HCT116 (cell line): ENCODE measurements around the gene TIMM29. TPM values are rescaled to one million over a fixed set of nuclear protein-coding genes. Genes with fewer than 3 reads are reported as not detected.

Experiments used
- ATAC-seq: fragments of 200-7000 bp; cut with Tn5 transposase; 2 replicates; pipeline ENCODE4 v1.9.1; 2020; ENCODE audit warnings: mild to moderate bottlenecking, moderate library complexity
- BruUV-seq: library from RNA; stranded (reverse); fragments of 400-500 nt; replicated peaks from 2 replicates; lab custom pipeline; 2021; lab: Mats Ljungman, UMichigan
- CTCF ChIA-PET: fragments of 300-600 bp; sonication (Branson Sonifier 250); formaldehyde crosslinking; loops from one replicate; lab custom pipeline; 2021; ENCODE audit warnings: antibody characterized with exemption; lab: Charles Lee
- POLR2A ChIA-PET: fragments of 300-600, 350-600 bp; sonication (Branson Sonifier 250); formaldehyde crosslinking; loops from one replicate; lab custom pipeline; 2021; ENCODE audit warnings: antibody characterized with exemption; lab: Charles Lee
- RAD21 ChIA-PET, 2 experiments: fragments of 300-600 bp; sonication (Branson Sonifier 250); formaldehyde crosslinking; loops; one replicate each; lab custom pipeline; 2023; ENCODE audit warnings: low total read pairs in 2 of 2; ENCODE audit not compliant: uncharacterized antibody in 2 of 2, unreplicated experiment in 2 of 2, low non-redundant PET in 1 of 2; lab: Charles Lee
- DNase-seq: peaks from one replicate; pipeline ENCODE4 v3.0.0-alpha.2; 2010; ENCODE audit warnings: low read depth, low spot score
- H2AFZ ChIP-seq: fragments of 200-600 bp; shearing (Covaris generic), sonication (generic); 2 replicates; pipeline ENCODE4 v1.6.1; 2017; ENCODE audit warnings: low read depth, mixed run types, mixed read lengths, antibody characterized with exemption, low read length; ENCODE audit not compliant: poor library complexity, severe bottlenecking
- H3K27ac ChIP-seq: 2 replicates; pipeline ENCODE4 v1.5.1; 2012; ENCODE audit warnings: low read depth, low read length
- H3K27me3 ChIP-seq: fragments of 200-600 bp; sonication (generic); 2 replicates; pipeline ENCODE4 v1.6.1; 2016; ENCODE audit warnings: mixed run types, low read length, mixed read lengths; ENCODE audit not compliant: insufficient read depth
- H3K36me3 ChIP-seq, 2 experiments: fragments of 200-500 bp in 1 of 2; fragments of 200-600 bp in 1 of 2; sonication (Bioruptor generic) in 1 of 2; sonication (generic) in 1 of 2; 2 replicates each; pipeline versions ENCODE4 v1.5.1 to v1.6.1; 2014 to 2016; ENCODE audit warnings: low read length in 2 of 2, inconsistent platforms in 1 of 2, mixed read lengths in 1 of 2, mixed run types in 1 of 2; ENCODE audit not compliant: insufficient read depth in 2 of 2, control insufficient read depth in 1 of 2
- H3K4me1 ChIP-seq, 2 experiments: fragments of 200-600 bp in 1 of 2; sonication (generic) in 1 of 2; 2 replicates each; pipeline versions ENCODE4 v1.5.1 to v1.6.1; 2012 to 2017; ENCODE audit warnings: low read length in 2 of 2, inconsistent platforms in 1 of 2, mild to moderate bottlenecking in 1 of 2, mixed read lengths in 1 of 2, mixed run types in 1 of 2, moderate library complexity in 1 of 2; ENCODE audit not compliant: insufficient read depth in 2 of 2, control insufficient read depth in 1 of 2
- H3K4me2 ChIP-seq: fragments of 200-600 bp; sonication (generic); 2 replicates; pipeline ENCODE4 v1.6.1; 2017; ENCODE audit warnings: mixed run types, low read length, mixed read lengths
- H3K4me3 ChIP-seq, 2 experiments: fragments of 200-600 bp in 1 of 2; sonication (generic) in 1 of 2; replicated peaks in 1 of 2; 2 replicates each; pipeline ENCODE4 v1.5.1; 2011 to 2016; ENCODE audit warnings: low read length in 2 of 2, control low read depth in 1 of 2, low read depth in 1 of 2, mild to moderate bottlenecking in 1 of 2, mixed read lengths in 1 of 2, mixed run types in 1 of 2
- H3K79me2 ChIP-seq: fragments of 200-600 bp; sonication (generic); 2 replicates; pipeline ENCODE4 v1.6.1; 2017; ENCODE audit warnings: mild to moderate bottlenecking, mixed run types, low read length, moderate library complexity, mixed read lengths; ENCODE audit not compliant: insufficient read depth
- H3K9ac ChIP-seq: fragments of 200-600 bp; sonication (generic); 2 replicates; pipeline ENCODE4 v1.6.1; 2016; ENCODE audit warnings: low read length, mixed read lengths
- H3K9me2 ChIP-seq: fragments of 200-600 bp; sonication (generic), shearing (Covaris generic); 2 replicates; pipeline ENCODE4 v1.6.1; 2017; ENCODE audit warnings: mixed run types, mild to moderate bottlenecking, moderate library complexity; ENCODE audit not compliant: insufficient read depth
- H3K9me3 ChIP-seq, 2 experiments: fragments of 200-500 bp in 1 of 2; fragments of 200-600 bp in 1 of 2; sonication (Bioruptor generic) in 1 of 2; sonication (generic) in 1 of 2; 2 replicates each; pipeline ENCODE4 v1.6.1; 2014 to 2017; ENCODE audit warnings: low read length in 2 of 2, mixed read lengths in 2 of 2, inconsistent platforms in 1 of 2, low read depth in 1 of 2, mild to moderate bottlenecking in 1 of 2, mixed run types in 1 of 2, moderate library complexity in 1 of 2; ENCODE audit not compliant: control insufficient read depth in 1 of 2, insufficient read depth in 1 of 2
- H4K20me1 ChIP-seq: fragments of 200-600 bp; sonication (generic), shearing (Covaris generic); 2 replicates; pipeline ENCODE4 v1.6.1; 2017; ENCODE audit warnings: mixed run types, mild to moderate bottlenecking, moderate library complexity; ENCODE audit not compliant: insufficient read depth
- CEBPB ChIP-seq: IDR thresholded peaks from 2 replicates; pipeline ENCODE4 v1.6.1; 2012; ENCODE audit warnings: low read depth
- EGR1 ChIP-seq: IDR thresholded peaks from 2 replicates; pipeline ENCODE4 v1.6.1; 2012; ENCODE audit warnings: low read depth
- EZH2phosphoT487 ChIP-seq: fragments of 200-600 bp; IDR thresholded peaks from 2 replicates; pipeline ENCODE4 v1.6.1; 2018; ENCODE audit warnings: antibody characterized with exemption, borderline replicate concordance
- FOSL1 ChIP-seq: IDR thresholded peaks from 2 replicates; pipeline ENCODE4 v1.6.1; 2012; ENCODE audit warnings: low read depth
- POLR2A ChIP-seq: IDR thresholded peaks from 2 replicates; pipeline ENCODE4 v1.7.0; 2011; ENCODE audit warnings: borderline replicate concordance; ENCODE audit not compliant: insufficient read depth, insufficient read length; ENCODE audit errors: extremely low read depth
- POLR2AphosphoS5 ChIP-seq: IDR thresholded peaks from 2 replicates; pipeline ENCODE4 v1.6.1; 2011; ENCODE audit warnings: mild to moderate bottlenecking, low read depth, low read length, moderate library complexity
- SP1 ChIP-seq: IDR thresholded peaks from 2 replicates; pipeline ENCODE4 v1.6.1; 2012; ENCODE audit warnings: low read depth
- TCF7L2 ChIP-seq: IDR thresholded peaks from 2 replicates; pipeline ENCODE4 v1.7.0; 2011; ENCODE audit warnings: borderline replicate concordance, inconsistent platforms; ENCODE audit not compliant: insufficient read depth, insufficient read length; ENCODE audit errors: extremely low read depth
- ZNF274 ChIP-seq: fragments of 200-500 bp; sonication (Bioruptor generic); IDR thresholded peaks from 2 replicates; pipeline ENCODE4 v1.6.1; 2014; ENCODE audit warnings: mild to moderate bottlenecking, low read depth, low read length, inconsistent platforms
- intact Hi-C: fragments of 100-400 bp; cut with micrococcal nuclease; formaldehyde crosslinking; loops from 2 replicates; pipeline ENCODE4 v1.10.0; 2022
- total RNA-seq: library from RNA; stranded (reverse); gene quantifications from one replicate; pipeline ENCODE4 v1.2.1, GENCODE V29; 2021; ENCODE audit not compliant: unreplicated experiment
- TF ChIP-seq, protein P1 (sequence below): IDR thresholded peaks from 2 replicates; pipeline ENCODE4 v1.6.1; 2012
- TF ChIP-seq, protein P2 (sequence below): IDR thresholded peaks from 2 replicates; pipeline ENCODE4 v1.6.1; 2012; ENCODE audit warnings: low read depth
- TF ChIP-seq, protein P3 (sequence below), 3 experiments: fragments of 200-600 bp in 1 of 3; sonication (generic) in 1 of 3; IDR thresholded peaks in 2 of 3; conservative IDR thresholded peaks in 1 of 3; 2 replicates each; pipeline ENCODE4 v1.5.1; 2012 to 2017; ENCODE audit warnings: low read depth in 2 of 3, low read length in 2 of 3, antibody characterized with exemption in 1 of 3, borderline replicate concordance in 1 of 3, control low read depth in 1 of 3, mild to moderate bottlenecking in 1 of 3, mixed read lengths in 1 of 3, mixed run types in 1 of 3, moderate library complexity in 1 of 3; ENCODE audit not compliant: insufficient read depth in 1 of 3

The TIMM29 gene
- total RNA-seq, 1 experiment from 2014 or later: 20.3 TPM

- ChIA-PET POLR2A (interaction anchor here (0.6 to 1.1 kb wide), 2 partner anchors 19 to 22 kb away, joined by 3 to 7 read pairs; no protein-coding TSS in a partner anchor), CTCF (interaction anchor here (0.6 kb wide), 1 partner anchor 522 kb away, joined by 3 read pairs; no protein-coding TSS in a partner anchor), RAD21 (no interaction called here)
- no peak for TF ChIP-seq POLR2A
- TF ChIP-seq ZNF274: no peak
- TF ChIP-seq FOSL1: no peak
- TF ChIP-seq, protein P1, sequence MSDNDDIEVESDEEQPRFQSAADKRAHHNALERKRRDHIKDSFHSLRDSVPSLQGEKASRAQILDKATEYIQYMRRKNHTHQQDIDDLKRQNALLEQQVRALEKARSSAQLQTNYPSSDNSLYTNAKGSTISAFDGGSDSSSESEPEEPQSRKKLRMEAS: no peak
- 0 out of 2 replicates have a peak, but pooled peaks have one; percentile 4 for TF ChIP-seq POLR2AphosphoS5
- TF ChIP-seq TCF7L2: no peak
- no peak for TF ChIP-seq SP1
- Histone ChIP-seq H2AFZ (no peak overlapping the region), H4K20me1 (peaks cover 9% of the 10 kb centered on the region; the same call in 1 of the 2 replicates), H3K27me3 (no peaks in the 10 kb centered on the region), H3K9me3 (no peaks in the 10 kb centered on the region), H3K4me1 (peaks cover 14 to 39% of the 10 kb centered on the region in 2 experiments; a peak in 3 of 4 replicates), H3K9ac (peak overlapping the region; percentile 89), H3K4me2 (peak overlapping the region; percentile 80), H3K36me3 (peaks cover 3 to 6% of the 10 kb centered on the region in 2 experiments; a peak in 2 of 4 replicates), H3K9me2 (no peaks in the 10 kb centered on the region), H3K27ac (peak overlapping the region; percentile 74), H3K79me2 (peaks cover 50% of the 10 kb centered on the region), H3K4me3 (peak overlapping the region; percentile 66 to 83)
- intact Hi-C loops: no loop called here
- ATAC-seq (peak; percentile 49), DNase-seq (no peak)
- BruUV-seq: no TSS peak
Measured at GRCh38 chr19:10961073-10961860, 32.7 kb downstream of the TIMM29 start.

- peak overlapping the region; percentile 80 for H3K4me2 ChIP-seq
- TF ChIP-seq FOSL1 (no peak), EZH2phosphoT487 (no peak), ZNF274 (no peak), CEBPB (no peak), EGR1 (no peak)
- TF ChIP-seq, protein P2, sequence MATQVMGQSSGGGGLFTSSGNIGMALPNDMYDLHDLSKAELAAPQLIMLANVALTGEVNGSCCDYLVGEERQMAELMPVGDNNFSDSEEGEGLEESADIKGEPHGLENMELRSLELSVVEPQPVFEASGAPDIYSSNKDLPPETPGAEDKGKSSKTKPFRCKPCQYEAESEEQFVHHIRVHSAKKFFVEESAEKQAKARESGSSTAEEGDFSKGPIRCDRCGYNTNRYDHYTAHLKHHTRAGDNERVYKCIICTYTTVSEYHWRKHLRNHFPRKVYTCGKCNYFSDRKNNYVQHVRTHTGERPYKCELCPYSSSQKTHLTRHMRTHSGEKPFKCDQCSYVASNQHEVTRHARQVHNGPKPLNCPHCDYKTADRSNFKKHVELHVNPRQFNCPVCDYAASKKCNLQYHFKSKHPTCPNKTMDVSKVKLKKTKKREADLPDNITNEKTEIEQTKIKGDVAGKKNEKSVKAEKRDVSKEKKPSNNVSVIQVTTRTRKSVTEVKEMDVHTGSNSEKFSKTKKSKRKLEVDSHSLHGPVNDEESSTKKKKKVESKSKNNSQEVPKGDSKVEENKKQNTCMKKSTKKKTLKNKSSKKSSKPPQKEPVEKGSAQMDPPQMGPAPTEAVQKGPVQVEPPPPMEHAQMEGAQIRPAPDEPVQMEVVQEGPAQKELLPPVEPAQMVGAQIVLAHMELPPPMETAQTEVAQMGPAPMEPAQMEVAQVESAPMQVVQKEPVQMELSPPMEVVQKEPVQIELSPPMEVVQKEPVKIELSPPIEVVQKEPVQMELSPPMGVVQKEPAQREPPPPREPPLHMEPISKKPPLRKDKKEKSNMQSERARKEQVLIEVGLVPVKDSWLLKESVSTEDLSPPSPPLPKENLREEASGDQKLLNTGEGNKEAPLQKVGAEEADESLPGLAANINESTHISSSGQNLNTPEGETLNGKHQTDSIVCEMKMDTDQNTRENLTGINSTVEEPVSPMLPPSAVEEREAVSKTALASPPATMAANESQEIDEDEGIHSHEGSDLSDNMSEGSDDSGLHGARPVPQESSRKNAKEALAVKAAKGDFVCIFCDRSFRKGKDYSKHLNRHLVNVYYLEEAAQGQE: no peak
- TF ChIP-seq, protein P3, sequence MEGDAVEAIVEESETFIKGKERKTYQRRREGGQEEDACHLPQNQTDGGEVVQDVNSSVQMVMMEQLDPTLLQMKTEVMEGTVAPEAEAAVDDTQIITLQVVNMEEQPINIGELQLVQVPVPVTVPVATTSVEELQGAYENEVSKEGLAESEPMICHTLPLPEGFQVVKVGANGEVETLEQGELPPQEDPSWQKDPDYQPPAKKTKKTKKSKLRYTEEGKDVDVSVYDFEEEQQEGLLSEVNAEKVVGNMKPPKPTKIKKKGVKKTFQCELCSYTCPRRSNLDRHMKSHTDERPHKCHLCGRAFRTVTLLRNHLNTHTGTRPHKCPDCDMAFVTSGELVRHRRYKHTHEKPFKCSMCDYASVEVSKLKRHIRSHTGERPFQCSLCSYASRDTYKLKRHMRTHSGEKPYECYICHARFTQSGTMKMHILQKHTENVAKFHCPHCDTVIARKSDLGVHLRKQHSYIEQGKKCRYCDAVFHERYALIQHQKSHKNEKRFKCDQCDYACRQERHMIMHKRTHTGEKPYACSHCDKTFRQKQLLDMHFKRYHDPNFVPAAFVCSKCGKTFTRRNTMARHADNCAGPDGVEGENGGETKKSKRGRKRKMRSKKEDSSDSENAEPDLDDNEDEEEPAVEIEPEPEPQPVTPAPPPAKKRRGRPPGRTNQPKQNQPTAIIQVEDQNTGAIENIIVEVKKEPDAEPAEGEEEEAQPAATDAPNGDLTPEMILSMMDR (IDR thresholded peaks at IDR 0.05 in 2 of 3, conservative IDR thresholded peaks at IDR 0.05 in 1 of 3; ENCODE audit: borderline replicate concordance in 1 of 3, insufficient read depth in 1 of 3, low read depth in 2 of 3, low read length in 2 of 3): no peak
- TF ChIP-seq, all 23 proteins: peak for 0
- ChIA-PET POLR2A (no interaction called here), CTCF (no interaction called here), RAD21 (no interaction called here)
- Histone ChIP-seq H3K27ac (no peak overlapping the region), H3K9ac (no peak overlapping the region), H2AFZ (no peak overlapping the region), H3K79me2 (peaks cover 65% of the 10 kb centered on the region), H3K9me2 (no peaks in the 10 kb centered on the region), H3K27me3 (no peaks in the 10 kb centered on the region), H3K4me1 (peaks cover 14 to 39% of the 10 kb centered on the region in 2 experiments; a peak in 3 of 4 replicates), H3K9me3 (no peaks in the 10 kb centered on the region), H3K36me3 (peaks cover 3 to 6% of the 10 kb centered on the region in 2 experiments; a peak in 2 of 4 replicates), H4K20me1 (peaks cover 9% of the 10 kb centered on the region; the same call in 1 of the 2 replicates), H3K4me3 (no peak overlapping the region)
- intact Hi-C loops: no loop called here
- no peak for ATAC-seq
- no TSS peak for BruUV-seq
- DNase-seq: no peak
Measured at GRCh38 chr19:10962863-10963262, 34.3 kb downstream of the TIMM29 start.
